SK-N-SH treated with all-trans-retinoic acid at 6 μM for 48 hours (cell line): ENCODE data around the gene RSPO4.

Experiments used
- ATAC-seq: fragments of 200-7000 bp; cut with Tn5 transposase; 3 replicates; pipeline ENCODE4 v1.9.1; 2020; ENCODE audit warnings: mild to moderate bottlenecking, moderate library complexity
- ARNTL ChIP-seq: fragments of 450-650 bp; formaldehyde crosslinking; IDR thresholded peaks from 2 replicates; pipeline ENCODE4 v1.5.0; 2020; ENCODE audit warnings: low read depth, mild to moderate bottlenecking, moderate library complexity, borderline replicate concordance
- BACH2 ChIP-seq: fragments of 250-450 bp; sonication (Bioruptor Pico); IDR thresholded peaks from 2 replicates; pipeline ENCODE4 v1.9.0; 2021; ENCODE audit warnings: mild to moderate bottlenecking, borderline replicate concordance
- CSDC2 ChIP-seq: fragments of 250-450 bp; sonication (Bioruptor Pico); IDR thresholded peaks from 2 replicates; pipeline ENCODE4 v1.5.0; 2020; ENCODE audit warnings: mild to moderate bottlenecking, moderate library complexity
- ISL1 ChIP-seq: fragments of 250-450 bp; sonication (Bioruptor Pico); IDR thresholded peaks from 2 replicates; pipeline ENCODE4 v2.1.2; 2022; ENCODE audit warnings: mild to moderate bottlenecking, moderate library complexity
- OSR1 ChIP-seq: fragments of 250-450 bp; sonication (Bioruptor Pico); IDR thresholded peaks from 2 replicates; pipeline ENCODE4 v1.8.0; 2022; ENCODE audit warnings: moderate library complexity, mild to moderate bottlenecking, inconsistent platforms
- PATZ1 ChIP-seq: fragments of 250-450 bp; sonication (Bioruptor Pico); IDR thresholded peaks from 2 replicates; pipeline ENCODE4 v1.8.0; 2020; ENCODE audit warnings: mild to moderate bottlenecking, moderate library complexity, borderline replicate concordance
- POU6F1 ChIP-seq: fragments of 250-450 bp; sonication (Bioruptor Pico); IDR thresholded peaks from 2 replicates; pipeline ENCODE4 v1.8.0; 2021; ENCODE audit warnings: low read depth, mild to moderate bottlenecking, moderate library complexity, borderline replicate concordance
- PPARA ChIP-seq: fragments of 250-450 bp; sonication (Bioruptor Pico); IDR thresholded peaks from 2 replicates; pipeline ENCODE4 v1.5.0; 2020; ENCODE audit warnings: mild to moderate bottlenecking, borderline replicate concordance
- RARB ChIP-seq: fragments of 250-450 bp; sonication (Bioruptor Pico); IDR thresholded peaks from 2 replicates; pipeline ENCODE4 v1.8.0; 2021; ENCODE audit warnings: mild to moderate bottlenecking, moderate library complexity
- SNAI2 ChIP-seq: fragments of 250-450 bp; sonication (Bioruptor Pico); IDR thresholded peaks from 2 replicates; pipeline ENCODE4 v1.5.0; 2020; ENCODE audit warnings: mild to moderate bottlenecking, moderate library complexity
- TCF4 ChIP-seq: fragments of 250-450 bp; sonication (Bioruptor Pico); IDR thresholded peaks from 2 replicates; pipeline ENCODE4 v1.8.0; 2021; ENCODE audit warnings: mild to moderate bottlenecking, moderate library complexity, borderline replicate concordance
- TOX ChIP-seq: fragments of 250-450 bp; sonication (Bioruptor Pico); IDR thresholded peaks from 2 replicates; pipeline ENCODE4 v1.8.0; 2021; ENCODE audit warnings: mild to moderate bottlenecking, moderate library complexity, borderline replicate concordance
- ZC3H10 ChIP-seq: fragments of 250-450 bp; sonication (Bioruptor Pico); IDR thresholded peaks from 2 replicates; pipeline ENCODE4 v1.5.1; 2021; ENCODE audit warnings: mild to moderate bottlenecking, moderate library complexity
- ZFP3 ChIP-seq: fragments of 250-450 bp; sonication (Bioruptor Pico); IDR thresholded peaks from 2 replicates; pipeline ENCODE4 v1.5.0; 2020; ENCODE audit warnings: mild to moderate bottlenecking, moderate library complexity
- ZFP30 ChIP-seq: fragments of 450-650 bp; formaldehyde crosslinking; IDR thresholded peaks from 2 replicates; pipeline ENCODE4 v1.5.0; 2022; ENCODE audit warnings: mild to moderate bottlenecking, moderate library complexity
- ZNF565 ChIP-seq: fragments of 450-650 bp; formaldehyde crosslinking; conservative IDR thresholded peaks from 2 replicates; pipeline ENCODE4 v1.5.0; 2020; ENCODE audit warnings: low read depth, mild to moderate bottlenecking, moderate library complexity
- ZNF70 ChIP-seq: fragments of 450-650 bp; formaldehyde crosslinking; IDR thresholded peaks from 2 replicates; pipeline ENCODE4 v1.5.0; 2020; ENCODE audit warnings: mild to moderate bottlenecking, moderate library complexity
- ZNF8 ChIP-seq: fragments of 450-650 bp; formaldehyde crosslinking; IDR thresholded peaks from 2 replicates; pipeline ENCODE4 v1.5.0; 2020; ENCODE audit warnings: mild to moderate bottlenecking, moderate library complexity
- TF ChIP-seq, protein P1 (sequence below): fragments of 250-450 bp; sonication (Bioruptor Pico); IDR thresholded peaks from 2 replicates; pipeline ENCODE4 v1.5.1; 2021; ENCODE audit warnings: mild to moderate bottlenecking, moderate library complexity

RSPO4 gene

DNA sequence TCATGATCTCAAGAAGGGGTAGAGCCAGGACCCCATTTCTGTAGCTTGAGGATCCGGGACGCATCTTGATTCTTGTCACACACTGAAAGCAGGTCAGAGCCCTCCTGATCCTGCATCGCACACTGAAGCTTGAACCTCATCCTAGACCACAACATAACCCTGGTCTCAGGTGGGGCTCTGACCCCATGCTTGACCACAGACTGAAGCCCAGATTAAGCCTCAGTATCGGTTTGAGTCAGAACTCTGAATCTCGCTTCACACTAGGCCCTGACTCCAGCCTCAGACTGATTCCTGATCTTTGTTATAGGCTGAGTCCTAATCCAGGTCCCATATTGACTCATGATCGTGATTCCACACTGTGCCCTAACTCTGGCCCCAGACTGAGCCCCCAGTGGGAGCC is 8.5 kb upstream of the RSPO4 start (continued):
- TF ChIP-seq, protein P1, sequence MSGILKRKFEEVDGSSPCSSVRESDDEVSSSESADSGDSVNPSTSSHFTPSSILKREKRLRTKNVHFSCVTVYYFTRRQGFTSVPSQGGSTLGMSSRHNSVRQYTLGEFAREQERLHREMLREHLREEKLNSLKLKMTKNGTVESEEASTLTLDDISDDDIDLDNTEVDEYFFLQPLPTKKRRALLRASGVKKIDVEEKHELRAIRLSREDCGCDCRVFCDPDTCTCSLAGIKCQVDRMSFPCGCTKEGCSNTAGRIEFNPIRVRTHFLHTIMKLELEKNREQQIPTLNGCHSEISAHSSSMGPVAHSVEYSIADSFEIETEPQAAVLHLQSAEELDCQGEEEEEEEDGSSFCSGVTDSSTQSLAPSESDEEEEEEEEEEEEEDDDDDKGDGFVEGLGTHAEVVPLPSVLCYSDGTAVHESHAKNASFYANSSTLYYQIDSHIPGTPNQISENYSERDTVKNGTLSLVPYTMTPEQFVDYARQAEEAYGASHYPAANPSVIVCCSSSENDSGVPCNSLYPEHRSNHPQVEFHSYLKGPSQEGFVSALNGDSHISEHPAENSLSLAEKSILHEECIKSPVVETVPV (CRISPR knock-in tag): no peak
- TF ChIP-seq PATZ1 (CRISPR knock-in tag) (no peak), ISL1 (CRISPR knock-in tag) (no peak)

DNA sequence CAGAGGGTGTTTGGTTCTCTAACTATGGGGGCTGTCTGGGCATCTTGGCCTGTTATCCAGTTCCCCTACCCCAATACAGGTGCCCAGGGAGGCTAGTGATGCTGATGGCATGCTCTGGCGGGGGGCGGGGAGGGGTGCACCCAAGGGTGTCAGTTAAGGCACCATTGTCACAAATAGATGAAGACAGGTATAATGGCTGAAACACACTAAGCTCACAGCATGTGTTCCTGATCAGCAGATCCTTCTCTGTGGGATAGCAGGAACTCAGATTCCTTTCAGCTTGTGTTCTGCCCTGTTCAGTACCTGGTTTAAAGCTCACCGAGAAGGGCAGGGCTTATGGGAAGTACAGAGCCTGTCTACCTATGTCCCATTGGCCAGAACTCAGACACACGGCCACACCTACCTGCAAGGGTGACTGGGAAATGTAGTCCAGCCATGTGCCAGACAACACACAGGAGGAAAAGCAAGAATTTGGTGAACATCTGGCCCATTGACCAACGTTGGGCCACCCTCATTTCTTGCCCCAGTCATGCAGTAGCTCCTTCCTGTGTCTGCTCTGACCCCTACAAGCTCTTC is 3.4 kb upstream of the RSPO4 start:
- peak; percentile 96 for ATAC-seq
- TF ChIP-seq ZFP30 (CRISPR knock-in tag) (no peak), OSR1 (CRISPR knock-in tag) (no peak), CSDC2 (no peak), BACH2 (CRISPR knock-in tag) (no peak), ZNF565 (CRISPR knock-in tag) (no peak), ZFP3 (CRISPR knock-in tag) (no peak), ZNF8 (CRISPR knock-in tag) (no peak), PATZ1 (CRISPR knock-in tag) (no peak), PPARA (CRISPR knock-in tag) (no peak)

GRCh38 chr20:1003920-1004697 is 2.0 kb upstream of the RSPO4 start:
- TF ChIP-seq ZNF8 (CRISPR knock-in tag) (no peak), ISL1 (CRISPR knock-in tag) (no peak), ZNF70 (CRISPR knock-in tag) (no peak), TCF4 (CRISPR knock-in tag) (no peak), ARNTL (CRISPR knock-in tag) (no peak), POU6F1 (CRISPR knock-in tag) (no peak)
- ATAC-seq: no peak

DNA sequence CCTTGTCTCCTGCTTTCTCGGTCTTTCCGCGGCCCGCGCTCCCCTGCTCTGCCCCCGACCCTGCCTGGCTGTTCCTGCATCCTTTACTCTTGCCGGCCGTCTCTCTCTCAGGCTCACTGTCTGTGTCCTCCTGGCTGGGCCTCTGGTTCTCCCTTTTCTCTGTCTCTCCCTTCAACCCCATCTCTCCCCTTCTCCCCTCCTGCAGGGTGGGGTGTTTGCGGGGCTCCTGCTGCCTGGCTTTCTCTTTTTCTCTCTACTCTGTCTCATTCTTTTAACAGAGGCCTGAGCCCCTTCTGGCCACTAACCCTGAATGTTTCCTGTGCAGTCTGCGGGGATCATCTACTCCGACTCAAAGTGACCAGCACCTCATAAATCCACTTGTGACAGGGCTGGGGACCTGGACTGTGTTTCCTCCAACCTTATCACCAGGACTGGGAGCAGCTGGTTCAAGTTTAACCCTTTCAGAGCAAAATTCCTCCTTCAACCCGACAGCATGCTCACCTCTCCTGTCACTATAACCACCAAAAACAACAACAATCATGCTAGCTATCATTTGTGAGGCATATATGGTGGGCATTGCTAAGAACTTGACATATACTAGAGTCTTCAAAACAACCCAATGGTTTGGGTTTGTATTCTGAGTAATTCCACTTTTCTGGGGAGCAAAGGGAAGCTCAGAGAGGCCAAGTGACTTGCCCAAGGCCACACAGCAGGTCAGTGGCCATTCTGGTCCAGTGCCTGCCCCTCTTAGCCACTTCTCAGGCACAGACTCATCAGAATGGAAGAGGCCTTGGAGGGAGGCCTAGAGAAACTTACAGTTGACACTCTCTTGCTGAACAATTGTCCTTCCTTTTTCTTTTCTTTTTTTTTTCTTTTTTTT is 811 bp upstream of the RSPO4 start:
- no peak; the same call in 2 of the 3 replicates for ATAC-seq
- TF ChIP-seq RARB (no peak), TOX (CRISPR knock-in tag) (no peak), PPARA (CRISPR knock-in tag) (no peak), TCF4 (CRISPR knock-in tag) (no peak)

DNA sequence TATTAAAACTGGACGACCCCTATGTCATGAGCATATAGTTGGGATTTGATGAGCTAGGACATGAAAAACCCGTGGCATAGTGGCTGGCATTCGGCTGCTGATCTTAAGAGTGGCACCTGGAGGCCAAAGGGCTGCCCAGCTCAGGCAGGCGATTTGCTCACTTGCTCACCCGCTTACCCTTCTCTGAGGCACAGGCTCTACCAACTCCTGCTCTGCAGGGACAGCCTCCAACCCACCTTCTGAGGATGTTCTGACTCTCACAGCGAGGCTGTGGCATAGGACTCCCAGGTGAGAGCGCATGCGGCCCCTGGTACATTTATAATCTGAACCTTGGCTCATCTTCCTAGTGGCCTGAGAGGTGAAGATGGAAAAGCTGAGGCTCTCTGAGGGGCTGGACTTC is 995 bp downstream of the RSPO4 start:
- ATAC-seq: no peak
- TF ChIP-seq ARNTL (CRISPR knock-in tag) (no peak), ZNF8 (CRISPR knock-in tag) (no peak), ZNF70 (CRISPR knock-in tag) (no peak), OSR1 (CRISPR knock-in tag) (no peak), SNAI2 (CRISPR knock-in tag) (no peak), ZC3H10 (no peak), CSDC2 (no peak), TOX (CRISPR knock-in tag) (no peak), PATZ1 (CRISPR knock-in tag) (no peak)
- TF ChIP-seq, protein P1 (CRISPR knock-in tag): no peak
